ENCODE measurements around the gene CARD11. TPM values are rescaled to one million over a fixed set of nuclear protein-coding genes. Genes with fewer than 3 reads are reported as not detected.

CARD11 gene
- total RNA-seq, 4 donors from 2014 or later, result 0.24 to 0.38 (median 0.29) TPM; not detected in 1

GRCh38 chr7:2880874-2881533 lies 162.7 kb downstream of the CARD11 start:
- H3K9me3 ChIP-seq, result no peaks in the 10 kb centered on the region
- TF ChIP-seq POLR2A (IDR thresholded peaks at IDR 0.05) (no peak), EP300 (IDR thresholded peaks at IDR 0.05) (no peak), POLR2AphosphoS5 (IDR thresholded peaks at IDR 0.05) (no peak), CTCF (IDR thresholded peaks at IDR 0.05) (no peak)
- H3K4me3 ChIP-seq, result no peak overlapping the region
- WGBS, result 64% methylated on average over 17 of the region's 18 CpGs
- no peaks in the 10 kb centered on the region for H3K36me3 ChIP-seq
- DNase-seq (ENCODE audit: low spot score in 2 of 2), result no peak
- no peak overlapping the region for H3K27ac ChIP-seq
- H3K27me3 ChIP-seq, result peaks cover 31% of the 10 kb centered on the region
- no peaks in the 10 kb centered on the region for H3K4me1 ChIP-seq

GRCh38 chr7:2880051-2880450 lies 163.6 kb downstream of the CARD11 start:
- H3K4me3 ChIP-seq, result no peak overlapping the region
- no peaks in the 10 kb centered on the region for H3K36me3 ChIP-seq
- peaks cover 33% of the 10 kb centered on the region for H3K27me3 ChIP-seq
- H3K9me3 ChIP-seq, result no peaks in the 10 kb centered on the region
- no peaks in the 10 kb centered on the region for H3K4me1 ChIP-seq
- no peak for TF ChIP-seq CTCF (IDR thresholded peaks at IDR 0.05)
- TF ChIP-seq EP300 (IDR thresholded peaks at IDR 0.05), result no peak
- TF ChIP-seq POLR2AphosphoS5 (IDR thresholded peaks at IDR 0.05), result no peak
- no peak for DNase-seq (ENCODE audit: low spot score in 2 of 2)
- H3K27ac ChIP-seq, result no peak overlapping the region
- 69% methylated on average over 8 of the region's 8 CpGs for WGBS

- H3K9me3 ChIP-seq, result no peaks in the 10 kb centered on the region
- WGBS, result 93% methylated on average over 8 of the region's 8 CpGs
These were observed 164.3 kb downstream of the CARD11 start for GRCh38 chr7:2879354-2879753.

GRCh38 chr7:2878306-2878705 lies 165.4 kb downstream of the CARD11 start:
- no peak for DNase-seq (ENCODE audit: low spot score in 2 of 2)
- no peak overlapping the region for H3K4me3 ChIP-seq
- H3K27ac ChIP-seq, result no peak overlapping the region
- H3K9me3 ChIP-seq, result no peaks in the 10 kb centered on the region
- H3K36me3 ChIP-seq, result no peaks in the 10 kb centered on the region
- WGBS, result 64% methylated on average over 3 of the region's 3 CpGs
- H3K27me3 ChIP-seq, result peaks cover 33% of the 10 kb centered on the region
- peaks cover 4% of the 10 kb centered on the region for H3K4me1 ChIP-seq
- TF ChIP-seq POLR2AphosphoS5 (IDR thresholded peaks at IDR 0.05) (no peak), POLR2A (IDR thresholded peaks at IDR 0.05) (no peak), CTCF (IDR thresholded peaks at IDR 0.05) (no peak), EP300 (IDR thresholded peaks at IDR 0.05) (no peak)

More at GRCh38 chr7:2879354-2879753, 164.3 kb downstream of the CARD11 start:
- Histone ChIP-seq H3K36me3 (no peaks in the 10 kb centered on the region), H3K4me1 (no peaks in the 10 kb centered on the region), H3K27me3 (peaks cover 33% of the 10 kb centered on the region), H3K27ac (no peak overlapping the region), H3K4me3 (no peak overlapping the region)
- TF ChIP-seq POLR2AphosphoS5 (IDR thresholded peaks at IDR 0.05) (no peak), CTCF (IDR thresholded peaks at IDR 0.05) (no peak), POLR2A (IDR thresholded peaks at IDR 0.05) (no peak), EP300 (IDR thresholded peaks at IDR 0.05) (no peak)
- no peak for DNase-seq (ENCODE audit: low spot score in 2 of 2)

GRCh38 chr7:2876031-2876731 lies 167.5 kb downstream of the CARD11 start:
- no peaks in the 10 kb centered on the region for H3K9me3 ChIP-seq
- H3K4me3 ChIP-seq, result no peak overlapping the region
- DNase-seq (ENCODE audit: low spot score in 2 of 2), result no peak
- no peaks in the 10 kb centered on the region for H3K36me3 ChIP-seq
- WGBS, result 45% methylated on average over 20 of the region's 24 CpGs
- H3K4me1 ChIP-seq, result peaks cover 5% of the 10 kb centered on the region
- H3K27me3 ChIP-seq, result peaks cover 21% of the 10 kb centered on the region
- no peak overlapping the region for H3K27ac ChIP-seq
- TF ChIP-seq POLR2A (IDR thresholded peaks at IDR 0.05) (no peak), CTCF (IDR thresholded peaks at IDR 0.05) (no peak), EP300 (IDR thresholded peaks at IDR 0.05) (no peak)

Data from suprapubic skin (tissue), 4 donors.